ENCODE measurements around the gene CUL7. TPM values are rescaled to one million over a fixed set of nuclear protein-coding genes. Genes with fewer than 3 reads are reported as not detected.

The CUL7 gene
- total RNA-seq, 1 experiment from 2014 or later, result 34.1 TPM

DNA sequence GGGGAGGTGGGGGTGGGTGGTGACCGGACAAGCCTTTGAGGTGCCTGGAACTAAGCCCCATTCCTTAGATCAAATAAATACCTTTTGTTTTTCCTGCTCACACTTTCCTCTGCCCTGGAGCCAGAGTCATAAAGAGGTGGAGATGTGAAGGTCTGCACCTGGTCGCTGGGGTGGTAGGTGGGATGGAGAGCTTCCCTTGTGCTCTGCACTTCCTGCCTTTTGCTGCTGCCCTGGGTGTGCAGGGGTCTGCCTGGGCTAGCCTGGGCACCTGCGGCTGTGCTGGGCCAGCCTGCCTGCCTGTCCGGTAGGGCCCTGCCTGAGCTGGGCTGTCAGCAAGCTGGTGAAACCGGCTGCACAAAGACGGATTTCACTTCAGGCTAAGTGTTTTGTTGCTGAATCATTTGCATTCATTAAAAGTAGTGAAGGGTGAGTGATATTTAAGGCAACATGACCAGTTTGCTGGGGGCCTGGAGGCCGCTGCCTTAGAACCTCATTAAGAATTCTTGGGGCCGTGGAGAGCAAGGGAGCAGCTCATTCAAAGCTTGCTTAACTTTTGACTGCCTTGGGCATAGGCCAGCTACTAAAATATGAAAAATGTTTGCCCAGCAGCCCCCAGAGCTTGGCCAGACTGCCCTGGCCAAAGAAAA, 42.9 kb upstream of the CUL7 start:
- ATAC-seq, result peak; percentile 70
- intact Hi-C loops (cut with micrococcal nuclease), result no loop called here
- no peak for DNase-seq (ENCODE audit: low read depth, low spot score)
- H2AFZ ChIP-seq (ENCODE audit: low read depth, low read length, poor library complexity, severe bottlenecking), result no peak overlapping the region
- ChIA-PET POLR2A (interaction anchor here (1.0 kb wide), 1 partner anchor 167 kb away, joined by 3 read pairs; no protein-coding TSS in a partner anchor), RAD21 (ENCODE audit: low non-redundant PET in 1 of 2, low total read pairs in 2 of 2, uncharacterized antibody in 2 of 2, unreplicated experiment in 2 of 2) (interaction anchor here in 1 of 2 experiments (1.0 kb wide), 1 partner anchor 47 kb away, joined by 3 read pairs; no protein-coding TSS in a partner anchor), CTCF (interaction anchor here (1.6 kb wide), 1 partner anchor 47 kb away, joined by 3 read pairs; no protein-coding TSS in a partner anchor)
- peak overlapping the region; percentile 89 for H3K27ac ChIP-seq (ENCODE audit: low read depth, low read length)
- no peaks in the 10 kb centered on the region for H3K9me3 ChIP-seq (ENCODE audit: control insufficient read depth in 1 of 2, insufficient read depth in 1 of 2, low read depth in 1 of 2, low read length in 2 of 2)
- no peaks in the 10 kb centered on the region for H3K36me3 ChIP-seq (ENCODE audit: control insufficient read depth in 1 of 2, insufficient read depth in 2 of 2, low read length in 2 of 2)
- H3K4me1 ChIP-seq (ENCODE audit: control insufficient read depth in 1 of 2, insufficient read depth in 2 of 2, low read length in 2 of 2), result peaks cover 28 to 64% of the 10 kb centered on the region in 2 experiments
- H3K9ac ChIP-seq (ENCODE audit: low read length), result peak overlapping the region; percentile 37
- H3K79me2 ChIP-seq (ENCODE audit: insufficient read depth, low read length), result peaks cover 60% of the 10 kb centered on the region
- BruUV-seq (replicated peaks), result no TSS peak
- H3K4me3 ChIP-seq (replicated peaks in 1 of 2; ENCODE audit: low read depth in 1 of 2, low read length in 2 of 2), result peak overlapping the region in 1 of 2 experiments; percentile 17; a peak in 1 of 4 replicates
- no peaks in the 10 kb centered on the region for H3K9me2 ChIP-seq (ENCODE audit: insufficient read depth)
- H3K27me3 ChIP-seq (ENCODE audit: insufficient read depth, low read length), result no peaks in the 10 kb centered on the region
- H3K4me2 ChIP-seq (ENCODE audit: low read length), result peak overlapping the region; percentile 68
- no peaks in the 10 kb centered on the region; the same call in 1 of the 2 replicates for H4K20me1 ChIP-seq (ENCODE audit: insufficient read depth)
- TF ChIP-seq RAD21 (IDR thresholded peaks at IDR 0.05; ENCODE audit: low read depth) (no peak), SIN3A (IDR thresholded peaks at IDR 0.05; ENCODE audit: low read depth) (no peak), POLR2AphosphoS5 (IDR thresholded peaks at IDR 0.05; ENCODE audit: low read depth, low read length) (no peak), CEBPB (IDR thresholded peaks at IDR 0.05; ENCODE audit: low read depth) (no peak), FOSL1 (IDR thresholded peaks at IDR 0.05; ENCODE audit: low read depth) (peak; percentile 4; the same call in 1 of the 2 replicates), EGR1 (IDR thresholded peaks at IDR 0.05; ENCODE audit: low read depth) (no peak), EZH2 (IDR thresholded peaks at IDR 0.05) (no peak), JUND (IDR thresholded peaks at IDR 0.05) (0 out of 2 replicates have a peak, but pooled peaks have one; percentile 43), EZH2phosphoT487 (IDR thresholded peaks at IDR 0.05; ENCODE audit: borderline replicate concordance) (no peak)
- TF ChIP-seq, protein P1, sequence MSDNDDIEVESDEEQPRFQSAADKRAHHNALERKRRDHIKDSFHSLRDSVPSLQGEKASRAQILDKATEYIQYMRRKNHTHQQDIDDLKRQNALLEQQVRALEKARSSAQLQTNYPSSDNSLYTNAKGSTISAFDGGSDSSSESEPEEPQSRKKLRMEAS (IDR thresholded peaks at IDR 0.05), result no peak
- TF ChIP-seq, protein P2, sequence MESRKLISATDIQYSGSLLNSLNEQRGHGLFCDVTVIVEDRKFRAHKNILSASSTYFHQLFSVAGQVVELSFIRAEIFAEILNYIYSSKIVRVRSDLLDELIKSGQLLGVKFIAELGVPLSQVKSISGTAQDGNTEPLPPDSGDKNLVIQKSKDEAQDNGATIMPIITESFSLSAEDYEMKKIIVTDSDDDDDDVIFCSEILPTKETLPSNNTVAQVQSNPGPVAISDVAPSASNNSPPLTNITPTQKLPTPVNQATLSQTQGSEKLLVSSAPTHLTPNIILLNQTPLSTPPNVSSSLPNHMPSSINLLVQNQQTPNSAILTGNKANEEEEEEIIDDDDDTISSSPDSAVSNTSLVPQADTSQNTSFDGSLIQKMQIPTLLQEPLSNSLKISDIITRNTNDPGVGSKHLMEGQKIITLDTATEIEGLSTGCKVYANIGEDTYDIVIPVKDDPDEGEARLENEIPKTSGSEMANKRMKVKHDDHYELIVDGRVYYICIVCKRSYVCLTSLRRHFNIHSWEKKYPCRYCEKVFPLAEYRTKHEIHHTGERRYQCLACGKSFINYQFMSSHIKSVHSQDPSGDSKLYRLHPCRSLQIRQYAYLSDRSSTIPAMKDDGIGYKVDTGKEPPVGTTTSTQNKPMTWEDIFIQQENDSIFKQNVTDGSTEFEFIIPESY (IDR thresholded peaks at IDR 0.05; ENCODE audit: extremely low read depth, insufficient replicate concordance, low read length), result no peak

All from HCT116 (cell line).